ENCODE measurements around the gene PUM1. TPM values are rescaled to one million over a fixed set of nuclear protein-coding genes. Genes with fewer than 3 reads are reported as not detected.
"Not testable (repeated sequence)": the region's sequence is repeated elsewhere in the genome, so short reads cannot be mapped to it uniquely, and the experiment has no call there.

Gene PUM1
- total RNA-seq, 1 donor, result 61.1 TPM

- TF ChIP-seq, protein P1, sequence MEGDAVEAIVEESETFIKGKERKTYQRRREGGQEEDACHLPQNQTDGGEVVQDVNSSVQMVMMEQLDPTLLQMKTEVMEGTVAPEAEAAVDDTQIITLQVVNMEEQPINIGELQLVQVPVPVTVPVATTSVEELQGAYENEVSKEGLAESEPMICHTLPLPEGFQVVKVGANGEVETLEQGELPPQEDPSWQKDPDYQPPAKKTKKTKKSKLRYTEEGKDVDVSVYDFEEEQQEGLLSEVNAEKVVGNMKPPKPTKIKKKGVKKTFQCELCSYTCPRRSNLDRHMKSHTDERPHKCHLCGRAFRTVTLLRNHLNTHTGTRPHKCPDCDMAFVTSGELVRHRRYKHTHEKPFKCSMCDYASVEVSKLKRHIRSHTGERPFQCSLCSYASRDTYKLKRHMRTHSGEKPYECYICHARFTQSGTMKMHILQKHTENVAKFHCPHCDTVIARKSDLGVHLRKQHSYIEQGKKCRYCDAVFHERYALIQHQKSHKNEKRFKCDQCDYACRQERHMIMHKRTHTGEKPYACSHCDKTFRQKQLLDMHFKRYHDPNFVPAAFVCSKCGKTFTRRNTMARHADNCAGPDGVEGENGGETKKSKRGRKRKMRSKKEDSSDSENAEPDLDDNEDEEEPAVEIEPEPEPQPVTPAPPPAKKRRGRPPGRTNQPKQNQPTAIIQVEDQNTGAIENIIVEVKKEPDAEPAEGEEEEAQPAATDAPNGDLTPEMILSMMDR (IDR thresholded peaks at IDR 0.05; ENCODE audit: insufficient read depth, low read length), result no peak
- DNase-seq (ENCODE audit: low read depth), result peak; percentile 26
- H3K4me3 ChIP-seq (ENCODE audit: low read depth, low read length), result peak overlapping the region; percentile 83
These were observed 1.9 kb downstream of the PUM1 start for GRCh38 chr1:31063631-31064030.

- TF ChIP-seq, protein P1 (IDR thresholded peaks at IDR 0.05; ENCODE audit: insufficient read depth, low read length), result no peak
- no peak for DNase-seq (ENCODE audit: low read depth)
These were observed 2.6 kb downstream of the PUM1 start for GRCh38 chr1:31062867-31063380.

DNA sequence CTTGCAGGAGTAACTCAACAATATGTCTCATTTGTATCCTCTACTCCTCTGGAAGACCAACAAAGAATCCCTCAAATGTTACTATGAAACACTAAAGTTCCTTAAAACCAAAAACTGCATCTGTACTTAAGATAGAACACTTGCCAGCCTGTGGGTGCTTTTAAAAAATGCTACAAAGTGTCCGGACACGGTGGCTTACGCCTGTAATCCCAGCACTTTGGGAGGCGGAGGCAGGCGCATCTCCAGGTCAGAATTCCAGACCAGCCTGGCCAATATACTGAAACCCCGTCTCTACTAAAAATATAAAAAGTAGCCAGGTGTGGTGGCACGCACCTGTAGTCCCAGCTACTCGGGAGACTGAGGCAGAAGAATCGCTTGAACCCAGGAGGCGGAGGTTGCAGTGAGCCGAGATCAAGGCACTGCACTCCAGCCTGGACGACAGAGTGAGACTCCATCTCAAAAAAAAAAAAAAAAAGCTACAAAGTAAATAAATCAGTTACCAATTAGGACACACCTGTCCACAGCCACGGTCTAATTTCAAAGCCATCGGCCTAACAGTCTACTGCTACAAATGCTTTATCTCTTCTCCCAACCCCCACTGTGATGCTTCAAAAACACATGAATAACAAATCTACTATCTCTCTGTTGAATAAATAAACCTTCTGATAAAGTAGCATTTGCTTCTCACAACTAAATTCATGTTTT is 3.2 kb downstream of the PUM1 start:
- peak overlapping the region; percentile 20 for H3K4me3 ChIP-seq (ENCODE audit: low read depth, low read length)
- DNase-seq (ENCODE audit: low read depth), result not testable (repeated sequence)

More at GRCh38 chr1:31062867-31063380, 2.6 kb downstream of the PUM1 start:
- peak overlapping the region; percentile 83 for H3K4me3 ChIP-seq (ENCODE audit: low read depth, low read length)

- no peak for DNase-seq (ENCODE audit: low read depth)
- H3K4me3 ChIP-seq (ENCODE audit: low read depth, low read length), result no peak overlapping the region
- TF ChIP-seq, protein P1 (IDR thresholded peaks at IDR 0.05; ENCODE audit: insufficient read depth, low read length), result no peak
These were observed 7.5 kb downstream of the PUM1 start for GRCh38 chr1:31058012-31058411.

- TF ChIP-seq, protein P1 (IDR thresholded peaks at IDR 0.05; ENCODE audit: insufficient read depth, low read length), result no peak
- no peak overlapping the region for H3K4me3 ChIP-seq (ENCODE audit: low read depth, low read length)
- no peak for DNase-seq (ENCODE audit: low read depth)
These were observed 9.6 kb downstream of the PUM1 start for GRCh38 chr1:31055953-31056352.

- no peak for DNase-seq (ENCODE audit: low read depth)
These were observed 10.0 kb downstream of the PUM1 start for GRCh38 chr1:31055501-31055900.

GRCh38 chr1:31054958-31055481 is 10.5 kb downstream of the PUM1 start:
- no peak overlapping the region for H3K4me3 ChIP-seq (ENCODE audit: low read depth, low read length)
- no peak for DNase-seq (ENCODE audit: low read depth)
- TF ChIP-seq, protein P1 (IDR thresholded peaks at IDR 0.05; ENCODE audit: insufficient read depth, low read length), result no peak

More at GRCh38 chr1:31055501-31055900, 10.0 kb downstream of the PUM1 start:
- TF ChIP-seq, protein P1 (IDR thresholded peaks at IDR 0.05; ENCODE audit: insufficient read depth, low read length), result no peak
- no peak overlapping the region for H3K4me3 ChIP-seq (ENCODE audit: low read depth, low read length)
